Measurements from ENCODE around the gene SLC12A6.

The SLC12A6 gene

DNA sequence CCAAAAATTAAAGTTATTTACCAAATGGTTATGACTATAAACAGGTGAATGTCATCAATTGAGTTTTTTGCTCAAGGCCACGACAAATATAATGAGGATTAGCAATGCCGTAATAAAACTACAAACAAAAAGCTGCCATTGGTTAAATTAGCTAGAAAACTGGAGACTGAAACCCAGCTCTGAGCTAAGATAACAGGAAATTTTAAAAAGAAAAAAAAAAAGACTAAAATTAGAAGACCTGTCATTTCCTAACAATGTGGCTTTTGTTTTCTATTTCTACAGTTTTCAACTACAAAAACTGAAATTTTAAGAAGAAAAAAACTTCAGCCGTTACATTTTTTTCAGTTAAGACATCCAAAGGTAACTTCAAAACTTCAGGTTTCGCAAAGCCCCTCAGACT lies 9.7 kb downstream of the SLC12A6 start:
- DNase-seq: no peak

DNA sequence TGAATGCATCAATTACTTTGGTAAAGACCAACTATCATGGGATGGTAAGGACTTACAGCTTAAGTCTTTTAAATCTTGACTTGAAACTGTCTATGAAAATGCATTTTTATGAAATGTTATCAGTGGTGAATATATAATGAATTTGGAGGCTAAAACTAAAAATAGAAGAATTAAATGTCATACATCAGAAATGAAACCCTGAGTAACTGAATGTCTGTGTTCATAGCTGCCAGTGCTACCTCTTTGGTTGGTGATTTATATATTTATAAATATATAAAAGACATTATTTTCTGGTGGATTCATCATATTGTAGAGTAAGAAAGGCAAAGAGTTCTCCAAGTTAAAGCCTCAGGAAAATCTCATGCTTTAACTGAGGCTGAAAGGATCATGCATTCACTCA lies 12.2 kb downstream of the SLC12A6 start:
- no peak for DNase-seq

DNA sequence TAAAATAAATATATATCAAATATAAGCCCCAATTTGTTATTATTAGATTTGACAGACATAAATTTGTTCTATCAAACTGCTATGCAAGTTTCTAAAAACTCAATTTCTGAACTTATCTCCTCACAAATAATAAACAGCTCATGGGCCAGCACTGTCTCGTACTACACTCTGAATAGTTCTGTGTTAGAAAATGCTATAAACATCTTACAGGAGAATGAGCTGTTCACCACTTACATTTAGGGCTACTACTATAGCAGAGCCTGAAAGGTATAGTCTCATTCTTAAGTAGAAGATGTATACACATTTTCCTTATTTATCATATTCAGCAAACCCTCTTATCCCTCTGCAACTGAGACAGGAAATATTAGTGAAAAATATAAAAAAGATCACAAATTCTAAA lies 12.6 kb downstream of the SLC12A6 start:
- no peak for DNase-seq

DNA sequence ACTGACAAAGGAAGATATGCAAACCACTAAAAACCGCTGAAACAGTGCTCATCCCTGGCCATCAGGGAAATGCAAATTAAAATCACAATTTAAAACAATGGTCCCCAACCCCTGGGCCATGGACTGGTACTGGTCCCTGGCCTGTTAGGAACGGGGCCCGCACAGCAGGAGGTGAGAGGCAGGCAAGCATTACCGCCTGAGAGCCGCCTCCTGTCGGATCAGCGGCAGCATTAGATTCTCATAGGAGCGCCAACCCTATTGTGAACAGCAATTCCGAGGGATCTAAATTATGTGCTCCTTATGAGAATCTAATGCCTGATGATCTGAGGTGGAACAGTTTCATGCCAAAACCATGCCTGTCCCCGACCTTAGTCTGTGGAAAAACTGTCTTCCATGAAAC lies 14.4 kb downstream of the SLC12A6 start:
- no peak for DNase-seq

DNA sequence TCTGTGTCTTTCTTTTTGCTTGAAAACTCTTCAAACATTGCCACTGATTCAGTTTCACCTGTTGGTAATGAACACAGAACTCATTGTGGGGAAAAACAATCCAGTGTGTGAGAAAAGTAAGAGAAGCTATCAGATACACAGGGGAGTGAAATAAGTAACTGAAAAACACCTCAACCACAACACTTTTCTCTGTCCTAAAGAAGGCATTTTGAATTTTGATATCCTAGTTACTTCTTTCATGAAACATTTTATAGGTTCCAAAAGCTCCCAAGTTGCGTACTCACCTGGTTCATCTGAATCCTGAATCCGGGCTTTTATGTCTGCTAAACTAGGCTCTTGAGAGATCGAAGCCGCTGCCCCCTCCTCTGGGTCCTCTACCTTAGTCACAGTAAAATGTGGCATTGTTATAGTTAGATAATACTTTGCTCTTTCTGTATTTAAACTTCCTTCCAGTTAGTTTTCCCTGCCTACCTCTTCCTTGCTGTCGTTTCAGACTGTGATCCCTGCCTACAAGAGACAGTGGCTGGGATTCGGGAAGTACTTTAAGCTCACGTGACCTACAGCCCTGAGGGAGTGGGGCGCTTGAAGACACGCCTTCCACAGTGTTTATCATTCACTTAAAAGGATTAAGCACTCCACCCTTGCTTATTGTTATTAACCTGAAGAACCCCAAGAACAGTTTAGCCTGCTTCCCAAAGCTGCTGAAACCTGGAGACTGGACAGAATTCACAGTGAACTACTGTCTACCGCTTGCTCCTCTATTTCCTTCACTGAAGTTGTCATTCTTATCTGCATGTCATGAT lies 19.1 kb downstream of the SLC12A6 start:
- no peak for DNase-seq

DNA sequence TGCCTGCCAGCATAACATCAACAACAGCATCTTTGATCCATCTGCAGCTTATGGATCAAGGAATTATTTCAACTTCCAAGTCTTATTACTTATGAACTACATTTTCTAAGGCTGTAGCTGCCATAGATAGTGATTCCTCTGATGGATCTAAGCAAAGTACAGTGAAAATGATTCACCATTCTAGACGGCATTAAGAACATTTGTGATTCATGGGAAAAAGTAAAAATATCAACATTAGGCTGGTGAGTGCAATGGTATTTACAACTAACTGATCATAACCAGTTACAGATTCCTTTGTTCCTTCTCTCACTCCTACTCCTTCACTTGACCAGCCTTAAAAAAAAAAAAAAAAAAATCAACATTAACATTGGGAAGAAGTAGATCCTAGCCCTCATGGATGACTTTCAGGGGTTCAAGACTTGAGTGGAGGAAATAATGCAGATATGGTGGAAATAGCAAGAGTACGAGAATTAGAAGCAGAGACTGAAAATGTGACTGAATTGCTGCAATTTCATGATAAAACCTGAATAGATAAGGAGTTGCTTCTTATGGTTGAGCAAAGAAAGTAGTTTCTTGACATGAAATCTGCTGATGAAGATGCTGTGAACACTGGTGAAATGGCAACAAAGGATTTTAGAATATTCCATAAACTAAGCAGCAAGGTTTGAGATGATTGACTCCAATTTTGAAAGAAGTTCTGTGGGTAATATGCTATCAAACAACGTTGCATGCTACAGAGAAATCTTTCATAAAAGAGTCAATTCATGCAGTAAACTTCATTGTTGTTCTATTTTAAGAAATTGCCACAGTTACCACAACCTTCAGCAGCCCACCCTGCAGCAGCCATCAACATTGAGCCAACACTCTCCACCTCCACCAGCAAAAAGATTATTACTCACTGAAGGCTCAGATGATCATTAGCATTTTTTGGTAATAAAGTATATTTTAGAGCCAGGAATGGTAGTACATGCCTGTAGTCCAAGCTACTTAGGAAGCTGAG lies 22.8 kb downstream of the SLC12A6 start:
- DNase-seq: no peak

DNA sequence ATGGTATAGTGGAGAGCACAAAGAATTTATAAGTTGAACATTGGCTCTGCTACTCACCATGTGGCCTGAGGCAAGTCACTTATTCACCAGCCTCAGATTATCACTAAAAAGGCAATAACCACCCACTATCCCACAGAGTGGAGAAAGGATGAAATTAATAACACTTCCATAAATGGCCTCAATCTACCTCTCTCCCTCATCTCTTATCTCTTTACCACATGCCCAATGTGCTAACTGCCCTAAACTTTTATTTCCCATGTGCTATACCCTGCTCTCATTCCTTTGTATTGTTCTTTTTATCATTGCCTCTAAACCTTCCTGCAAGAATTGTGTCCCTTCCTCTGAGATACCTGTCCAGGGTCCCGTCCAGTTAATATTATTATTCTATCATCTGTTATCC lies 26.0 kb downstream of the SLC12A6 start:
- DNase-seq: no peak

DNA sequence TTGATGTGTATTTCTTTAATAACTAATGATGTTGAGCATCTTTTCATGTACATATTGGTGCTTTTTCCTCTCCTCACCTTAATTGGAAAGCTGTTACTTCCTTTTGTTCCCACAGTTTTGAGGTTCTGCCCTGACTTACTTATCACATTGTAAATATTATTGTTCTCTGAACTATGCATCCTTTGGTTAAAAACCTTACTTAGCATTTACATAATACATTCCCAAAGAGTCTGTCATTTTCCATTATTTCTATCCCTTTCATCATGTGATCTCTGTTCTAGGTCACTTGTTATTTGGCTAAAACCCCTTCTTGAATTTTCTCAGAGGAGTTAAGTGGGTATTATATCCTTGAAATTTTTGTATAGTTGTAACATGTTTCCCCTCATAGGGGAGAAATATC lies 33.0 kb downstream of the SLC12A6 start:
- no peak for DNase-seq

DNA sequence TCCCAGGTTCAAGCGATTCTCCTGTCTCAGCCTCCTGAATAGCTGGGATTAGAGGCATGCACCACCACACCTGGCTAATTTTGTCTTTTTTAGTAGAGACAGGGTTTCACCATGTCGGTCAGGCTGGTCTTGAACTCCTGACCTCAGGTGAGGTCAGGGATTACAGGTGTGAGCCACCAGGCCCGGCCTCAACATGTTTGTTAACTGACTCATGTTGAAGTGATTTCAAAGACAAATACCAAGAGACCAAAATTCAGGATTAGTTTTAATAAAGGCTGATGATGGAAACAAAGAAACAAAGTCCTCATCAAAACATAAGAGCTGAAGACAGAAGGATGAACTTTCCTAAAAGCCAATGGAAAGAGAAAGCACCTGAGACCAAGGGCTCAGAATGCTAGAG lies 36.5 kb downstream of the SLC12A6 start:
- DNase-seq: no peak

DNA sequence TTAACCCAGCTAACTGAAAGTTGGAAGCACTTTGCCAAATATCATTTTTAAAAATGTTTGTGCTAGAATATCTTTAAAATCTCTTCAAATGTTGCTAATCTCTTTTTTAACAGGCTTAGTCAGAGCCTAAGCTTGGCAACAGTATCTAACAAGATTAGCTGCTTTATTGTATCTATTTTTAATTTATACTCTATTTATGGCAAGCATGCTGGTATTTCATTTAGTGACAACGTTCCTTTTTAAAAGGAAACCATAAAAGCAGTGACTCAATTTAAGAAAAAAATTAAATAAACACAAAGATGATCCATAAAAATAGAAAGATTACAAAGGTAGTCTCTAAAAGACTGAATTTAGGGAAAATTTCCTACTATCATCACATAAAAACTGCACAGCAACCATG lies 40.5 kb downstream of the SLC12A6 start:
- DNase-seq: no peak

DNA sequence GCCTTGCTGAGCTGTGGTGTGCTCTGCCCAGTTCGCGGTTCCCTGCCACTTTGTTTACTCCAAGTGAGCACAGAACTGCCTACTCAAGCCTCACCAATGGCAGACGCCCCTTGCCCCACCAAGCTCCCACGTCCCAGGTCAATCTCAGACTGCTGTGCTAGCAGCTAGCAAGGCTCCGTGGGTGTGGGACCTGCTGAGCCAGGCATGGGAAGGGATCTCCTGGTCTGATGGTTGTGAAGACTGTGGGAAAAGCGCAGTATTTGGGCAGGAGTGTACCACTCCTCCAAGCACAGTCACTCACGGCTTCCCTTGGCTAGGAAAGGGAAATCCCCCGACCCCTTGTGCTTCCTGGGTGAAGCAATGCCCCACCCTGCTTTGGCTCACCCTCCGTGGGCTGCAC lies 45.0 kb downstream of the SLC12A6 start:
- DNase-seq: no peak

DNA sequence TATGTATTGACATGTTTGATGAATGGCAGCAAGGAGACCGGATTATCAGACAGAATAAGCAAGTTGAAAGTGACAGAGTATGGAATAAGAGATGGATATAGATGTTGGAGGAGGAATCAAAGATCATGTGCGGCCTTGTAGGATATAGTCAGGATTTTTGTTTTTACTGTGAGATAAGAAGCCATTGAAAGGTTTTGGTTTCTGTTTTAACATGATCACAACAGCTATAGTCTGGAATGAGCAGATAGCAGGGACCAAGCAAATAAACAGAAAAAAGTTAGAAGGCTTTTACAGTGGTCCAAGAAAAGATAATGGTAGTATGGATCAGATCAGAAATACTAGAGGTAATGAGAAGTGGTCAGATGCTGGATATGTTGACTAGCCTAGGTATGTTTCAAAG lies 52.6 kb downstream of the SLC12A6 start:
- no peak for DNase-seq

DNA sequence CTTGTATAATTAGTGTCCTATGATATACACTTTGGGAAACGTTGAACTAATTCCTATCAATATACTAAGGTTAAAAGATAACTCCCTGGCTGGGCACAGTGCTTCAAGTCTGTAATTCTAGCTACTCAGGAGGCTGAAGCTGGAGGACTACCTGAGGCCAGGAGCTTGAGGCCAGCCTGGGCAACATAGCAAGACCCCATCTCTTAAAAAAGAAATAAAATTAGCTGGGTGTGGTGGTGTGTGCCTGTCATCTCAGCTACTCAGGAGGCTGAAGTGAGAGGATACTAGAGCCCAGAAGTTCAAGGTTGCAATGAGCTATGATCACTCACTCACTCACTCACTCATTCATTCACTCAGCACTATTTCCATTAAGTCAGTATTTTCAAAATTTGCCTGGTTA lies 55.2 kb downstream of the SLC12A6 start:
- DNase-seq: no peak

DNA sequence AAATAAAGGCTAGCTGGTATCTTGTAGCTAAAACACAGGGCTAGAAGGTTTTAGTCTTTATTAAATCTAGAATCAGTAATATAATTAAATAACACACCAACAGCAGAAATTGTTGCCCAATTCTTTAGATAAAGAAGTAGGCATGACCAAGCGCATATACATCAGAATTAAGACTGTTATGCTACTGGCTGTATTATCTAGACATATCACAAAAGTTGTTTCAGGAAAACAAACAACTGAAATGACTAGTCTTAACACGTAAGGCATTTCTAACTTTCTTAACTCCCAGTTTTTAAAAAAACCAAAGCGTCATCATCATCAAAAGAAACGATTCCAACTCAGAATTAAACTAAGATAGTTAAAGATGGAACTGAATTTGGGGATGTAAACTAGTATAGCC lies 57.4 kb downstream of the SLC12A6 start:
- no peak for DNase-seq

DNA sequence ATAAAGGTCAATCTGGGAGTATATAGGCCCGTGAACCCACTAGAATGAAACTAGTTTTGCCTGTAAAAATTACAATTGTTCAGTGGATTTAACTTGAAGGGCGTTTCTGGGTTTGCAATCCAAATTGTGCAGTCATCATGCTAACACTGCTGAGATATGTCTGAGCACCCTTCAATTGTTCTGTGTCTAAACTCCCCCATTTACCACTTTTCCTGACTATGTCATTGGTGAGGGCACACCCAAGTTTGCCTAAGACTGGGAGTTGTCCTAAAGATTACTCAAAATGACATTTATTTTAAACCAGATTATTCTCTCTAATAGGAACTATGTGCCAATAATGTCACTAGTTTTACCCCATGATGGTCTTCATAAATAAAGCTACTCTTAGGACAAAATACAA lies 58.2 kb downstream of the SLC12A6 start:
- no peak for DNase-seq

DNA sequence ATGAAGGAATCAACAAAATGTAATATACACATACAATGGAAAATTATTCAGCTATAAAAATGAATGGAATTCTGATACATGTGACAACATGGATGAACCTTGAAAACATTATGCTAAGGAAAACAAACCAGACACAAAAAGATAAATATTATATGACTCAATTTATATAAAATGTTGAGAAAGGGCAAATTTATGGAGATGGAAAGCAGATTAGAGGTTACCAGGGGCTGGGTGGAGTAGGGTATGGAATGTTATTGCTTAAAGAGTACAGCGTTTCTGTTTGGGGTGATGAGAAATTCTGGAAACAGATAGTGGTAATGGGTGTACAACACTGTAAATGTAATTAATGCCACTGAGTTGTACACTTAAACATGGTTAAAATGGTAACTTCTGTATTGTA lies 61.9 kb downstream of the SLC12A6 start:
- no peak for DNase-seq

DNA sequence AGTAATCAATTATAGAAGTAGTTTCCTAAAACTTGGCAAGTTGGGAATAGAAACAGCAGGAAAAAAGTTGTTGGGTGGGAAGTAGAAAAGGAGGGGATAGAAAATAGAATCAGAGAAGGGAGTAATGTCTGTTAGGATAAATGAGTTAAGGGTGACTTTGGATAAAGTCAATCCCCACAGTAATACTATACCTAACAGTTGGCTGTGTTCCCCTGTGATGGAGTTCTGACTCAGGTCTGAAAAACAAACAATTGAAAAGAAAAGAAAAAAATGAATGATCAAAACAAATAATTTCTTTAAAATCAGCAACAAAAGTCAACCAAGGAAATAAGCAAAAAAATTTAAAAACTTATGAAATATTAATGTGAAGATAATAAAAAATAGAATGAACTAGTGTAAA lies 62.4 kb downstream of the SLC12A6 start:
- no peak for DNase-seq

DNA sequence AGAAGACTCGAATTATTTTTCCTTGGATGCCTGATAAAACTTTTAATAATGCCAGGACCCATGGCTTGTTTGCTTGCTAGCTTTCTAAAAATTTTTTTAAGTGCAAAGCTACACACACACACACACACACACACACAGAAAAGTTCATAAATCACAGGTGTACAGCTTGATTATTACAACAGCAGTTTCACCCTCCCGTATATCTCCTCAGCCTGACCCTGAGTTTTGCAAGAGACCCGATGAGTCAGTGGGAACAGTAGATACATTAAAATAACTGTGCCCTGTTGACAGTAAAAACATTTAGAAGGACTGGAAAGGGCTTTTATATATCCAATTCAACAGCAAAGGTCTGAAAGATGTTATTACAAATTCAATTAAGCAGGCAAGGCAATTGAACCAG lies 66.1 kb downstream of the SLC12A6 start:
- no peak for DNase-seq

DNA sequence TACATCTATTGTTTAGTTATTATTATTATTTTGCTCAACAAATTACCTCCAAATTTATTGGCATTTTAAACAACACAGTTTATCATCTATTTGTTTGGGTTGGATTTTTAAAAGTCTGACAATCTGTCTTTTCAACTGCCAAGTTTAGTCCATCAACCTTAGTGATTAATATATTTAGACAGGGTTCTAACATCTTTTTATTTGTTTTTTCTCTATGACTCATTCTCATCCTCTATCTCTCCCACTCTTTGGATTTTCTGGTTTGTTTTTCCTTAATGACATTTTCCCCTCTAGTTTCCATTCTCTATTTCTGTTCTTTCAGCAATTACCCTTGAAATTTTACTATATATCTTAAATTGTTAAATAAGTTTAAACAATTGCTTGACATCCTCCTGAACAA lies 70.8 kb downstream of the SLC12A6 start:
- DNase-seq: no peak

DNA sequence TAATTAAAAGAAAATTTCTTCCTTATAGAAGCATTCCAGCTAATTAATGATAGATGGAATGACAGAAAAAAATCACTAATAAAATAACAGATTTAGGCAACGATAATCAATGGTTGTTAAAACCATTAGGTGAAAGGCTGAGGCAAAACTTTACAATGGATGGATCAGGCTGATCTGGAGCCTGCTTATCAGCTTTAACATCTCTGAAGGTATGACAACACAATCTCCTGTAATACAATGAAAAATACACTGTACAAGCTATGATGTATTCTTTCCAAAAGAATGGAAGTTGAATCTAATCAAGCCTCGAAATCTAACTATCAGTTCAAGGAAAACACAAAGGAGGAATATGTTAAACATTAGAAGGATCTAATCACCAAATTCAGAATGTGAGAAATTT lies 73.5 kb downstream of the SLC12A6 start:
- no peak for DNase-seq

DNA sequence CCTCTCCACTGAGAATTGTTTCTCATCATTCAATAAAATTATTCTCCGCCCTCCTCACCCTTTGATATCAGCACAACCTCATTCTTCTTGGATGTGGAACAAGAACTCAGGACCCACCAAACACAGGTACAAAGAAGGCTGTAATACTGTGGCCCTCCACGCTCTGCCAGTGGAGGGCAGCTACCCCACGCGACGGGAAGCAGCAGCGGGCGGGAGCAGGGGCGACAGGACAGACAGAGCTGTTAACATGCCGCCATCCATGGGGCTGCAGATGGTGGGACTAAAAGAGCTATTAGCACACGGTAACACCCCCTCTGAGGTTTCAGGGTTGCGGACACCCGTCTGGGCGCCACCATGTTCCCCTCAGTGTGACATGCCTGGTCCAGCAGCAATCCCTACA lies 75.2 kb downstream of the SLC12A6 start:
- DNase-seq: no peak

DNA sequence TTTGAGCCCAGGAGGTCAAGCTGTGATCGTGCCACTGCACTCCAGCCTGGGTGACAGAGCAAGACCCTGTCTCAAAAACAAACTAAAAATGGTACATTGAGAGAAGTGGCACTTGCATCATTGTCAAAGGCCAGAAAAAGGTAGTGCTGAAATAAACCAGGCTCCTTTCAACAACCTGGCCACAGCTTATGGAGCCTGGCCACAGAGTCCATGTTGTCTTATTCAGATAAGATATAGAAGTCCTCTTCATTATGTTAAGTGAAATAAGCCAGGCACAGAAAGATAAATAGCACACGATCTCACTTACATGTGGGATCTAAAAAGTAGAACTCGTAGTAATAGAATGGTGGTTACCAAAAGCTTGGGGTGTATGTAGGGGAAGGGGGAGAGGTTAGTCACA lies 78.0 kb downstream of the SLC12A6 start:
- DNase-seq: no peak

DNA sequence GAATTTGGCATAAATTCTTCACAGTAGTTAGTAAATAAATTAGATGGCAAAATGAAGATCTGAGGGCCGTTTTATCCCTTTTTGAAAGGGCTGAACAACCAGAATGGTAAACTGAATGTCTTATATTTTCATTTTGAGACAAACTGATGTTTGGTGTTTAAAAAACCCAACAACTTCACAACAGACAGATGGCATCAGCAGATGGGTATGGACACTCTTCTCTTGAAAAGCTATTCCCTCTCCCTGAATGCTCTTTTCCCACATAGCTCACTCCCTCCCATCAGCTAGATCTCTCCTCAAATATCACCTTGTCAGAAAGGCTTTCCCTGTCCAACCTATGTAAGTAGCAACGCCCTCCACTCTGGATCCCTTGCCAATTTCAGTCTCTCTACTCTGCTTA lies 79.4 kb downstream of the SLC12A6 start:
- no peak for DNase-seq

DNA sequence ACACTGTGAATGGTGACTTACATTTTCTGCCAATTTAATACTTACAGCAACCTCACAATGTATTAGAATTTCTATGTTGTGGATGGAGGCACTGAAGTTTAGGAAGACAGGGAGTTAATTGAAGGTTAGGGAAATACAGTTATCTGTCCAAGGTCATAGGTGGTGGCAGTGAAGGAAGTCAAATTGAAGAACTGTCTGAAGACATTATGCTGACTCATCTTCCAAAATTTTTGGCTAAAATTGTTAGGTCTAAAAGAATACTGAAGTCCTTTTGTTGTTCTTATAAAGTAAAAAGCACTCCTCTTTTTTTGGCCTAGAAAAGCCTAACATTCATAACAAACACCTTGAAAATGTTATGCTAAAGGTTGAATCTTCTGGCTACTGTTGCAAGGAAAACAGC lies 85.0 kb downstream of the SLC12A6 start:
- no peak for DNase-seq

Data from NCI-H1105 (cell line).